ES-I3 (cell line): ENCODE data around the gene SPTBN5.

Source experiments
- H3K36me3 ChIP-seq: 2 replicates; pipeline ENCODE4 v1.6.1; 2013; ENCODE audit warnings: mild to moderate bottlenecking, low read length, control low read depth, moderate library complexity; ENCODE audit not compliant: insufficient read depth
- H3K4me1 ChIP-seq: 2 replicates; pipeline ENCODE4 v1.6.1; 2013; ENCODE audit warnings: mild to moderate bottlenecking, control low read depth, low read length; ENCODE audit not compliant: insufficient read depth
- H3K9ac ChIP-seq: 2 replicates; pipeline ENCODE4 v1.6.1; 2013; ENCODE audit warnings: low read depth, mild to moderate bottlenecking, low read length, moderate library complexity
- H3K9me3 ChIP-seq: 2 replicates; pipeline ENCODE4 v1.6.1; 2013; ENCODE audit warnings: mild to moderate bottlenecking, low read length, moderate library complexity; ENCODE audit not compliant: control insufficient read depth, insufficient read depth

The SPTBN5 gene

DNA sequence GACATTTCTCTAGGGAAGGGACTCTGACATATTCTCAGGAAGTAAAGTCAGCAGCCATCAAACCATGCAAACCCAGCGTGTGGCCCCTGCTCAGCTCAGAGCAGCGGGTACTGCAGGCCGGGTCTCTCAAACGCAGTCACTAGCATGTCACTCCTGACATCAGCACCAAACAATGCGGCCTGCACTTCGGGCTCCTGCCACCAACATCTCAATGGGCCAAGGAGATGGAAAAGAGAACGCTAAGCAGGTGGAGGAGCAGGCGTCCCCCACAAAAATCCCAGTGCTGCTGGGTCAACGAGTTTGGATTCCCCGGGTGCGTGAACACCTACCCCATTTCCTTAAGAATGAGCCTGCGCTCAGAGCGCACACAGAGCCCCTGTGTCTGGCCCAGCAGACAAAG is 9.9 kb upstream of the SPTBN5 start:
- H3K9me3 ChIP-seq: no peaks in the 10 kb centered on the region
- H3K36me3 ChIP-seq: peaks cover 11% of the 10 kb centered on the region; the same call in 1 of the 2 replicates
- peaks cover 6% of the 10 kb centered on the region; the same call in 1 of the 2 replicates for H3K4me1 ChIP-seq
- no peak overlapping the region for H3K9ac ChIP-seq

DNA sequence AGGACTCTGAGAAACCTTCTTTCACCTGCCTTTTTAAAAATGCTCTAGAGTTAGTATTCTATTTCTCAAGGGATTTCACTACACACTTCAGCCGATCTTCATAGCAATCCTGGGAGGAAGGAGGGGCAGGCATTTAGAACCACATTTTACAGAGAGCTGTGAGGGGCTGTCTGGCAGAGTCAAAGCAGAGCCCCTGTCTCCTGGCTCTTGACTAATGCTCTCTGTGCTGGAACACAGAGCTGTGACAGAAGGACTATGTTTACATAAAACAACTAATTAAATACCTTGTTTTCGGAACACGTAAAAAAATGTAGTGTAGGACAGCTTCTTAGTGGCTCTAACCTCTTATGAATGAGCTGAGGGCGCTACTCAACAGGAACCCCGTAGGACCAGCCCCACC is 7.6 kb upstream of the SPTBN5 start:
- Histone ChIP-seq H3K4me1 (peaks cover 10% of the 10 kb centered on the region; the same call in 1 of the 2 replicates), H3K9ac (no peak overlapping the region)

DNA sequence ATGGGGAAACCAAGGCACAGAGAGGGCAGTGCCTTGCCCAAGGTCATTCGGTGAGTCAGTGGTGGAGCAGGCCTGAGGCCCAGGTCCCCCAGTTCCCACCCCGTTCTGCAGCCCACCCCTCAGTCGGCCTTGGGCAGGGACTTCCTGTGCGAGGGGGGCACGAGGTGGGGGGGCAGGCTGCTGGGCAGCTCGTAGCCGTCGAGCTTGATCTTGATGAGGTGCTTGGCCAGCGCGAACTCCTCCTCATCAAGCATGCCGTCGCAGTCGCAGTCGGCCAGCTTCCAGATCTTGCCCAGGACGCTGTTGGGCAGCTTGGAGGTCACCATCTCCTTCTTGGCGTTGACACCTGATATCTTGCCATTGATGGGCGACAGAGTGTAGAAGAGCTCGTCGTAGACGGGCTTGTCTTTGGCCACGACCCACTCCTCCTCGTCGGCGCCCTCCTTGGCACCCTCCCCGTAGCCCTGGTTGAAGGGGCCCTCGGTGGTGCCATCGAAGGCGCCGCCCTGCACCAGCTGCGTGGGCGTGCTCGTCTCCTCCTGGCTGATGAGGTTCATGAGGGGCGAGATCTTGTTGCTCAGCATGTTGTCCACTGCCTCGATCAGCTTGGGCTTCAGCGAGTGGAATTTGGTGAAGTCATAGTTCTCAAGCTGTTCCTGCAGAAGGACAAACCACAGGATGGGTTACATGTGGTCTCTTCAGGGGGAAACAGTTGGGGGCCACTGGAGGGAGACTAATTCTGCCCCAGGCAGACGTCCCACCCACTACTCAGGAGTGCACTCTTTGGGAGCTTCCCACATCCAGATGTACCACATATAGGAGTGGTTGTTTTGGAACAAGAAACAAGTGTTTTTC is 6.9 kb upstream of the SPTBN5 start:
- peaks cover 3% of the 10 kb centered on the region; the same call in 1 of the 2 replicates for H3K36me3 ChIP-seq
- peaks cover 10% of the 10 kb centered on the region; the same call in 1 of the 2 replicates for H3K4me1 ChIP-seq
- H3K9me3 ChIP-seq: no peaks in the 10 kb centered on the region
- no peak overlapping the region for H3K9ac ChIP-seq

More for the DNA sequence above, 7.6 kb upstream of the SPTBN5 start:
- Histone ChIP-seq H3K36me3 (peaks cover 6% of the 10 kb centered on the region; the same call in 1 of the 2 replicates), H3K9me3 (no peaks in the 10 kb centered on the region)

DNA sequence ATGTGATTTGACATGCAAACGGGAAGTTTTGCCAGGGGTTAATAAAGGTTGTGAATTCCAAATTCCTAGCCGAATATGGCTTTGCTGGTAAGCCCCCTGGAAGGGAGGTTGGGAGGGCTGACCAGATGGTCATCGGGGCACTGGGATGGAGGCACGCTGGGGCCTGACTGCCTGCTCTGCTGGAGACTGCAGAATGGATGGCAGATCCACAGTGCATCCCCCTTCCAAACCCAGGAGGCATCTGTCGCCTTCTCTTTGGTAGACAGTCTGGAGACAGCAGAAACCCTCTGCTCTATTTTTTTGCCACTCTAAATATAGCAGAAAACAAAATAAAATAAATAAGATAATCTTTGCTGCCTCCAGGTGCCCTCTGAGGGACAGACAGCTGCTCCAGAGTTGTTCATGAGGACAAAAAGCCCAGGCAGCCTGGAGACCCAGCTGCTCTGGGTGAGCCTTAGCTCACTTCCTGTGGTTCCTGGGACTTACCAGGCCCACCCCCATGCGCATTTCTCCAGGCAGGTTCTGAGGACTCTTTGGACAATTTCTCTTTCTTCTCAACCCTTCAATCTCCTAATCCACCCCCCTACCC is 6.1 kb upstream of the SPTBN5 start:
- Histone ChIP-seq H3K9ac (no peak overlapping the region), H3K4me1 (peaks cover 14% of the 10 kb centered on the region; the same call in 1 of the 2 replicates), H3K9me3 (no peaks in the 10 kb centered on the region), H3K36me3 (peaks cover 3% of the 10 kb centered on the region; the same call in 1 of the 2 replicates)

DNA sequence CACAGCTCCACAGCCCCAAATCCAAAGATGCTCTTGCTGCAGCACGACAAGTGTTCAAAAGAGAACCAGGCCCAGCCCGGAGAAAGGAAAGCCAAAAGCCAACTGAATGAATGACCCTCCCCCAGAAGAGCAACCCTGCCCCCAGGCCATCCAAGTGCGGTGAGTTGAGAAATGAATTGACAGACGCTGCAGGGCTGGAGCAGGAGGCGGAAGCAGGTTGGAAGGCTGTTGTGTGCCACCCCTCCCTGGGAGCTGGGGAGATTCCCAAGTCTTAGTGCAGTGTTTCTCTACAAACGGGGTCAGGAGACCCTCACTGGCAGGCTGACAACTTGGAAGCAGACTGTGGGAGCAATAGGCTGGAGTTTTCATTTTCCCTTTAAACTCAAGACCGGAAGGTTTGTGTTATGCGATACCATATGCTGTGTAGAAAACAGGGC is 3.5 kb upstream of the SPTBN5 start:
- H3K9ac ChIP-seq: no peak overlapping the region
- peaks cover 9% of the 10 kb centered on the region; the same call in 1 of the 2 replicates for H3K4me1 ChIP-seq
- peaks cover 3% of the 10 kb centered on the region; the same call in 1 of the 2 replicates for H3K36me3 ChIP-seq

DNA sequence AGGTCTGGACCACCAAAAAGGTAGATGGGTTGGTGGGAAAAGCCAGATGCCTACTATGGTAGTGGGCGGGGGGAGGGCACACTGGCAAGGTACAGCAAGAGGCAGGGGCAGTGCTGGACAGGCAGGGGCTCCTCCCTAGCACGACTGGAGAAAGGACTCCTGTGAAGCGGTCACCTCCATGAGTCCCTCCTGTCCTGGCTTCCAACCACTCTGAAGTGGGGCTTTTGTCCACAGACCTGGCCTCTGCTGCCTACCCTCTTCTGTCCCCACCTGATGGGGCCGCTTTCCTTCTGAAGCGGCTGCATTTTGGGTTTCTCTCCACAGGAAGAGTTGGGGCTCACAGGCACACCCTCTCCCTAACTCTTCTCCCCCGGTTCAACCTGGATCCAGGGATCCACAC is 2.7 kb upstream of the SPTBN5 start:
- Histone ChIP-seq H3K9me3 (no peaks in the 10 kb centered on the region), H3K36me3 (peaks cover 3% of the 10 kb centered on the region; the same call in 1 of the 2 replicates), H3K4me1 (peaks cover 9% of the 10 kb centered on the region; the same call in 1 of the 2 replicates), H3K9ac (no peak overlapping the region)

More for the DNA sequence above, 3.5 kb upstream of the SPTBN5 start:
- no peaks in the 10 kb centered on the region for H3K9me3 ChIP-seq

DNA sequence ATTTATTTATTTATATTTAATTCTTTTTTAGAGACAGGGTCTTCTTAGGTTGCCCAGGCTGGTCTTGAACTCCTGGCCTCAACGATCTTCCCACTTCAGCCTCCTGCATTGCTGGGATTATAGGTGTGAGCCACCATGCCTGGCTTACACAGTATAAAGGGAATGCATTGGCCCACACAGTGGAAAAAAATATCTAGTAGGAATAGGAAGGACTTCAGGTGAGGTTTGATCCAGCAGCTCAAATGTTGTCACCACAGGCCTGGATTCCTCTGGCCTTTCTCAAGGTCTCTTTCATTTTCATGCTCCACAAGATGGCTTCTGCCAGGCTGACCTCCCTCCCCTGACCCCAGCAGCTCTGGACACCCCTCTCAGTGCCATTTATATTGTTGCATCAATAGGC is 2.1 kb upstream of the SPTBN5 start:
- no peak overlapping the region for H3K9ac ChIP-seq
- peaks cover 2% of the 10 kb centered on the region; the same call in 1 of the 2 replicates for H3K36me3 ChIP-seq
- no peaks in the 10 kb centered on the region for H3K9me3 ChIP-seq
- peaks cover 11% of the 10 kb centered on the region; the same call in 1 of the 2 replicates for H3K4me1 ChIP-seq

DNA sequence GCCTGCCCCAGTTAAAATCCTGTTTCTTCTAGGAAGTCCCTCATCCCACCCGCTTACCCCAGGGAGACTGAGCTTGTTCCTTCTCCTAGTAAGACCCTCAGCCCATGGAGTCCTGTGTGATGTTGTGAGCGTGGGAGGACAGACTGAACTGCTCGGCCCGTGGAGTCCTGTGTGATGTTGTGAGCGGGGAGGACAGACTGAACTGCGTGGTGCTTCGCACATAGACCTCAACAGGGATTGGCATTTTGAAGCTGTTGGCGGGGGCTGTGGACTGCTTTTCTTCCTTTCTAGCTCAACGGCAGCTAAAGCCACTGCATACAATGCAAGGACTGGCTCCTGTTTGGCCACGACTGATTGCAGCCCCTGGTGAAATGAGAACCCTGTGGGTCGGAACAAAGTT is 1.6 kb upstream of the SPTBN5 start:
- Histone ChIP-seq H3K9ac (no peak overlapping the region), H3K4me1 (peaks cover 11% of the 10 kb centered on the region; the same call in 1 of the 2 replicates)

DNA sequence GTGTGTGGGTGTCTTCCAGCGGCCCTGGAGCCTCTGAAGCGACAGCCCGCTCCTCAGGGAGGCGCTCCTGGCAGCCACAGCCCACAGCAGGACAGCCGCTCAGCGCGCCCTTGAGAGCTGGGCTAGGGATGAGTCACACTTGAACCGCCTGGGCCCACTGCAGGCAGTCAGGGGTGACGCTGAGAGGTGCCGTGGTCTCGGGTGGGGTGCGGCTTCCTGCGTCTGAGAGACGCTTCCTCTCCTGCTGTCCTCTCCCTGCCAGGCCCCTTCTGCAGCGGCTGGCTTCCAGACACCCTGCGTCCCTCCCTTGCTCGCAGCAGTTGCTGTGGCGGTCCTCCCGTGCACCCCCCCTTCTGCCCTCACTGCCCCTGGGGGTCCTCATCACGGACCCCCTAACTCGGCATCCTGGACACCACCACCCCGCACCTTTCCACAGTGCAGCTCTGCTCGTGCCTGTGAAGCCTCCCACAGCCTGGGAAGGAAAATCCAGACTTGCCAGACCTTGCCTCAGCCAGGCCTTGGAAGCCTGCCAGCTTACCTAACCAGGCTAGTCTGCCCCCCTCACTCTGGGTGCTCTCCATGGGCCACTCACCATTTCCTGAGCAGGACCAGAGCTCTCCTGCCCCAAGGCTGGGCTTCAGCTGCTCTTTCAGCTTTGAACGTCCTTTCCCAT is 1.1 kb upstream of the SPTBN5 start:
- Histone ChIP-seq H3K9ac (no peak overlapping the region), H3K4me1 (peaks cover 11% of the 10 kb centered on the region; the same call in 1 of the 2 replicates), H3K9me3 (no peaks in the 10 kb centered on the region), H3K36me3 (no peaks in the 10 kb centered on the region)

More for the DNA sequence above, 1.6 kb upstream of the SPTBN5 start:
- Histone ChIP-seq H3K36me3 (no peaks in the 10 kb centered on the region), H3K9me3 (no peaks in the 10 kb centered on the region)

DNA sequence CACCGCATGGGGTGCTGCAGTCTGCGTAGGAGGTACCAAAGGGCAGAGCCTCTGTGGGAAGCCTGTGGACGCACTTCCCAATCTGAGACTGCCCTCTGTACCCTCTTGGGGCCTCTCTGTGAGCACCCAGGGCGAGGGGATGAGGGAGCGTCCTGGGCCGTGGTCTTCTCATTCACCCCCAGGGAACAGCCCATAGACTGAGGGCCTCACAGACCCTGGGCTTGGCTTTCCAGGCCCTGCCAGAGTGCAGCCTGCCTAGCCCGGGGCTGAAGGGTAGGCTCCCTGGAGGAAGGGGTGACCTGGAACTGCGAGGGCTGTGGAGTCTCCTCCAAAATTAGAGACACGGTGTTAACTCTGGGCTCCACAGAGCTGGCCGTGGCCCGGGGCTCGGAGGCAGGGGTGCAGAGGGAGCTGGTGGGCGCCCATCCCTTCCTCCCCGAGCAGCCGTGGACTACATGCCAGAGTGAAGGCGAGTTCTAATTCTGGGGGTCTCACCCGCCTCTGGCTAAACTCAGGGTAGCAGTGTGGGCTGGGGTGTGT is 468 bp upstream of the SPTBN5 start:
- H3K9me3 ChIP-seq: no peaks in the 10 kb centered on the region
- no peak overlapping the region for H3K9ac ChIP-seq
- H3K4me1 ChIP-seq: peaks cover 11% of the 10 kb centered on the region; the same call in 1 of the 2 replicates
- H3K36me3 ChIP-seq: no peaks in the 10 kb centered on the region

DNA sequence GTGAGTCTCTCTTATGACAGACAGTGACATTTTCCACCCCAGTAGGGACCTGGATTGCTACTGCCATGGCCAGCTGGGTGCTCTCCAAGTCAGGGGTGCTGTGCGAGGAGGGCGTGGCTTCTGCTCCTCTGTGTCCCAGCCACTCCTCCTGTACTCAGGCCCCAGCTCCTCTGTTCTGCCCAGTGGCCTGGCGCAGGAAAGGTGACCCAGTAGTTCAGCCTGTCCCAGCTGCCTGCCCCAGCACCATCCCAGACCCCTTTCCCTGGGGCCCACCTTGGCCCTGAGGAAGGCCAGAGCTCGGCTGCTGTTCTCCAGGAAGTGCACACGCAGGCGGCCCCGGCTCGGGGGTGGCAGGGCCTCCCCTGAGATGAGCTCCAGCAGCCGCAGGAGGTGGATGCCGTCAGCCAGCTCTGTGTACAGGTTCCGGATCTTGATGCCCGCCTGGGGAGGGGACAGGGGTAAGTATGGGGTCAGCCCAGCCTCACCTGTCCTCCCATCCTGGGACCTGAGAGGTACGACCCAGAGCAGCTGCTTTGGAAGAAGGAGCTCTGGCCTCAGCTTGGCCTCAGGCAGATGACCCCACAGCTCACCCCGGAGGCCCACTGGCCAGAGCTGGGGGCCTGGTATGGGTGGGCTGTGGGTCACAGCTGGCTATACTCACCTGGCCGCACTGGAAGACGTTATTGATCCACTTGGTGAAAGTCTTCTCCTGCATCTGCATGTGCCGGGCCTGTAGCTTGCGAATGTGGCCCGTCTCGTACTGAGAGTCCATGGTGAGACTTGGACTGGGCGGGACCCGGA is 1.0 kb downstream of the SPTBN5 start:
- H3K36me3 ChIP-seq: no peaks in the 10 kb centered on the region
- H3K4me1 ChIP-seq: peaks cover 11% of the 10 kb centered on the region; the same call in 1 of the 2 replicates
- H3K9ac ChIP-seq: no peak overlapping the region
- no peaks in the 10 kb centered on the region for H3K9me3 ChIP-seq

DNA sequence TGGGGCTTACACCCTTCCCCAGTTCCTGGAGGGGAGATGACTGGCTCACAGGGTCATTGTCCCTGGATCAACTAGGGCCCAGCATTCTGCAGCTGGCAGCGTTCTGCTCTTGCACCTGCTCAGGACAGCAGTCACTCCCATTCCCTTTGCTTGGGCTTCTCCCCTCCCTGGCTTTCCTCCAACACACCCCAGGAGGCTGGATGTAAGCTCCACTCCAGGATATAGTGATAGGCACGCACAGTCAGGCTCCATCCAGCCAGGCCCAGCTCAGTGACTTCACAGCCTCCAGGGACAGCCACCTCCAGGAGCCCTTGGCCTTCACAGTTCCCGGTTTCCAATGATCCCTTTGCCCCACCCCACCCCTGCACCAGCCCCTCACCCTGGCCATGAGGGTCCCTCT is 1.9 kb downstream of the SPTBN5 start:
- Histone ChIP-seq H3K9ac (no peak overlapping the region), H3K4me1 (peaks cover 7% of the 10 kb centered on the region; the same call in 1 of the 2 replicates), H3K36me3 (no peaks in the 10 kb centered on the region), H3K9me3 (no peaks in the 10 kb centered on the region)

DNA sequence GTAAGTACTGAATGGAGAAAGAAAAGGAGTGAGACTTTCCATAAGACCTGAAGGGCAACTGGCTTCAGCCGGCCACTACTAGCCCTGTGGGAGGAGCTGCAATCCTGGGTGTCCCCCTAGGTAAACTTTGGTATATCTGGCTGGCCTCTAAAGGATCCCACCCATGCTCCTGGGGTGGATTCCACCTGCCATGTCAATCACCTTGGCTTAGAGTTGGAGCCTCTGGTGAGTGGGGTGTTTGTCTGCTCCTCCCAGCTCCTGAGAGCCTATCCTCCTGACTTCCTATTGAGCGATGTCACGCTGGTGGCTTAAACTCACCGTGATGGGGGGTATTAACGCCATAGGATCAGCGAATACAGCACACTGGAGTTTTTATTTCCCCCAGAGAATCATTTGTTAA is 2.6 kb downstream of the SPTBN5 start:
- Histone ChIP-seq H3K4me1 (peaks cover 7% of the 10 kb centered on the region; the same call in 1 of the 2 replicates), H3K9me3 (no peaks in the 10 kb centered on the region), H3K36me3 (no peaks in the 10 kb centered on the region), H3K9ac (no peak overlapping the region)
